Glutamatergic neuron (in vitro differentiated cells): ENCODE results near the gene FUCA2. TPM values are rescaled to one million over a fixed set of nuclear protein-coding genes. Genes with fewer than 3 reads are reported as not detected.
"Not testable (repeated sequence)": the region's sequence is repeated elsewhere in the genome, so short reads cannot be mapped to it uniquely, and the experiment has no call there.

Experiments used
- DNase-seq: peaks from one replicate; pipeline ENCODE4 v3.0.0; 2022
- H3K27ac Mint-ChIP-seq: one replicate; pipeline ENCODE4 v1.8.0; 2020; ENCODE audit warnings: mild to moderate bottlenecking, mixed read lengths, inconsistent platforms; ENCODE audit not compliant: unreplicated experiment
- H3K27me3 Mint-ChIP-seq: one replicate; pipeline ENCODE4 v1.8.0; 2020; ENCODE audit warnings: mild to moderate bottlenecking, moderate library complexity, mixed read lengths, inconsistent platforms; ENCODE audit not compliant: unreplicated experiment
- H3K36me3 Mint-ChIP-seq: one replicate; pipeline ENCODE4 v1.8.0; 2020; ENCODE audit warnings: mild to moderate bottlenecking, mixed read lengths, inconsistent platforms; ENCODE audit not compliant: unreplicated experiment
- H3K4me1 Mint-ChIP-seq: one replicate; pipeline ENCODE4 v1.8.0; 2020; ENCODE audit warnings: mild to moderate bottlenecking, low read depth, mixed read lengths, inconsistent platforms; ENCODE audit not compliant: unreplicated experiment
- H3K4me3 Mint-ChIP-seq: one replicate; pipeline ENCODE4 v1.8.0; 2020; ENCODE audit warnings: mild to moderate bottlenecking, mixed read lengths, inconsistent platforms; ENCODE audit not compliant: unreplicated experiment
- H3K9me3 Mint-ChIP-seq: one replicate; pipeline ENCODE4 v1.8.0; 2020; ENCODE audit warnings: mild to moderate bottlenecking, moderate library complexity, mixed read lengths, inconsistent platforms; ENCODE audit not compliant: unreplicated experiment
- CTCF ChIP-seq: fragments of 200-600 bp; sonication (generic); IDR thresholded peaks from one replicate; pipeline ENCODE4 v1.5.0; 2021; ENCODE audit not compliant: partially characterized antibody, unreplicated experiment
- total RNA-seq: library from RNA; stranded (reverse); fragmentation: NEBNext Ultra II Directional; extraction: Animal tissue kit (Norgen Biotek cat#: 25700); gene quantifications from one replicate; pipeline ENCODE4 v1.2.1, GENCODE V29; 2021; ENCODE audit not compliant: unreplicated experiment

FUCA2 gene
- total RNA-seq, 1 donor from 2014 or later: 19.2 TPM

- Mint-ChIP-seq H3K27ac (no peak overlapping the region), H3K4me1 (no peaks in the 10 kb centered on the region), H3K36me3 (no peaks in the 10 kb centered on the region), H3K4me3 (no peak overlapping the region), H3K9me3 (peaks cover 6% of the 10 kb centered on the region), H3K27me3 (no peaks in the 10 kb centered on the region)
- TF ChIP-seq CTCF: no peak
- no peak for DNase-seq
These were observed 3.7 kb upstream of the FUCA2 start for GRCh38 chr6:143515061-143515760.

- H3K36me3 Mint-ChIP-seq: no peaks in the 10 kb centered on the region
- H3K27me3 Mint-ChIP-seq: no peaks in the 10 kb centered on the region
- no peak for DNase-seq
- TF ChIP-seq CTCF: no peak
- H3K4me1 Mint-ChIP-seq: no peaks in the 10 kb centered on the region
- H3K9me3 Mint-ChIP-seq: peaks cover 6% of the 10 kb centered on the region
- no peak overlapping the region for H3K27ac Mint-ChIP-seq
- no peak overlapping the region for H3K4me3 Mint-ChIP-seq
These were observed 1.9 kb upstream of the FUCA2 start for GRCh38 chr6:143513410-143513809.

GRCh38 chr6:143510326-143510725 is 1.2 kb downstream of the FUCA2 start:
- not testable (repeated sequence) for DNase-seq

GRCh38 chr6:143507358-143508145 is 4.0 kb downstream of the FUCA2 start:
- Mint-ChIP-seq H3K4me3 (no peak overlapping the region), H3K27ac (no peak overlapping the region), H3K36me3 (no peaks in the 10 kb centered on the region), H3K4me1 (no peaks in the 10 kb centered on the region), H3K27me3 (no peaks in the 10 kb centered on the region), H3K9me3 (peaks cover 5% of the 10 kb centered on the region)
- TF ChIP-seq CTCF: no peak
- DNase-seq: no peak

More at GRCh38 chr6:143510326-143510725, 1.2 kb downstream of the FUCA2 start:
- not testable (repeated sequence) for H3K9me3 Mint-ChIP-seq, H3K27ac Mint-ChIP-seq, H3K36me3 Mint-ChIP-seq, H3K27me3 Mint-ChIP-seq, H3K4me1 Mint-ChIP-seq
- peak overlapping the region; percentile 74 for H3K4me3 Mint-ChIP-seq

GRCh38 chr6:143506620-143507019 is 4.9 kb downstream of the FUCA2 start:
- no peak for TF ChIP-seq CTCF
- no peak for DNase-seq
- Mint-ChIP-seq H3K4me1 (no peaks in the 10 kb centered on the region), H3K36me3 (no peaks in the 10 kb centered on the region), H3K9me3 (peaks cover 5% of the 10 kb centered on the region), H3K27me3 (no peaks in the 10 kb centered on the region), H3K27ac (no peak overlapping the region), H3K4me3 (no peak overlapping the region)
